ENCODE results near the gene GRAMD2B.

The GRAMD2B gene

GRCh38 chr5:126472538-126472889, 49.3 kb downstream of the GRAMD2B start:
- no peak for FAIRE-seq
- DNase-seq (ENCODE audit: insufficient read length, low spot score) = no peak

DNA sequence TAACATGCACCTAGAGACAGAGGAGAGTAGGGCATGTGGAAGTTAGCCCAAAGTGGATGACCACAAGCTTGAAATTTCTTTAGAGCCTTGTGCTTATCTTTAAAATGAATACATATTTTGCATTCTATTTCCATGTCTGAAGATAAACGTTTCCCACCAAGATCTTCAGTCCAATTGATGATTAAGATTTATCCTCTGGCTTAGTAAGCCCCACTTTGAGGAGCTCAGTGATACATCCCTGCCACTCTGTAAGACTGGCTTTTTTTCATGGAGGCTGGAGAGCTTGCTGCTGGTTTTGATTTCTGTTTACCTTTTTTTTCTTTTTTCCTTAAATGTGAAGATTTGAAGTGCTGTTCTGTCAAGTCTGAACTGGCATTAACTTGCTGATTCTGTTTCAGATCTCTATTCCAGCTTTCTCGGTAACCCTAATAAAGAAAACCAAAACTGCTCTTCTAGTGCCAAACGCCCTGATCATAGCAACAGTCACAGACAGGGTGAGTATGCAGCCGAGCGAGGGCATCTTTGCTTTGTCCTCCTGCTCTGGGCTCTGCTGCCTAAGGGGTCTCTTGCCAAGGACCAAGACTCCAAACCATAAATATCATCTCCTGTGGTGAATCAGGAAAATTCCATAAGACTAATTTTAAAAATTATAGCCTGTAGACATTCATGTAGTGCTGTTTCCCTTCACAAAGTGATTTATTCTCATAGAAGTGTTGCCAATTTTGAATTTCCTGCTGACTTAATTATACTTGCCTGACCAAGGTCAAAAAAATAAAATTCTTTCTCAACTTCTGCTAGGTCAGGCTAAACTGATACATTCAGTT, 54.3 kb downstream of the GRAMD2B start:
- no peak for FAIRE-seq
- no peak for DNase-seq (ENCODE audit: insufficient read length, low spot score)

GRCh38 chr5:126479810-126480209, 56.6 kb downstream of the GRAMD2B start:
- FAIRE-seq = no peak

GRCh38 chr5:126480824-126481223, 57.6 kb downstream of the GRAMD2B start:
- DNase-seq (ENCODE audit: insufficient read length, low spot score) = no peak
- FAIRE-seq = no peak

More at GRCh38 chr5:126479810-126480209, 56.6 kb downstream of the GRAMD2B start:
- no peak for DNase-seq (ENCODE audit: insufficient read length, low spot score)

GRCh38 chr5:126481243-126481642, 58.0 kb downstream of the GRAMD2B start:
- DNase-seq (ENCODE audit: insufficient read length, low spot score) (no peak), FAIRE-seq (no peak)

DNA sequence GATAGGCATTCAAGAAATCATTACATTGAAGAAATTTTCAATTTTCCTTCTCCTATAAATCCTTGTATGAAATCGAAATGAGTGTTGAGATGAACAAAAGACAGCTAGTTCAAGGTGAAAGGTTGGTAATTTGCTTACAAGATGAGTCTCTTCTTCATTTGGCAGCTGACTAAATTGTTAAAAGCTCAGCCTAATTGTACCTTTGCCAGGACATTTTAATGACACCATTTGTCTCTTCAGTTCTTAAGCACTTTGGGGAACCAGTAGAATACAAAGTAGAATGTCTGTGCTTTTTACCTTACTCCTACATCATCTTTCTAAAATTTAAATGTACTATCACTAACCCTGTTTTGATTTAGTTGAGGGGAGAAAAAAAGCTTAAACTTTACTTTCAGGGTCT, 59.4 kb downstream of the GRAMD2B start:
- FAIRE-seq (no peak), DNase-seq (ENCODE audit: insufficient read length, low spot score) (no peak)

GRCh38 chr5:126483156-126483555, 59.9 kb downstream of the GRAMD2B start:
- FAIRE-seq = no peak
- DNase-seq (ENCODE audit: insufficient read length, low spot score) = peak; percentile 15

- FAIRE-seq (no peak), DNase-seq (ENCODE audit: insufficient read length, low spot score) (no peak)
Measured at GRCh38 chr5:126484253-126484652, 61.0 kb downstream of the GRAMD2B start.

DNA sequence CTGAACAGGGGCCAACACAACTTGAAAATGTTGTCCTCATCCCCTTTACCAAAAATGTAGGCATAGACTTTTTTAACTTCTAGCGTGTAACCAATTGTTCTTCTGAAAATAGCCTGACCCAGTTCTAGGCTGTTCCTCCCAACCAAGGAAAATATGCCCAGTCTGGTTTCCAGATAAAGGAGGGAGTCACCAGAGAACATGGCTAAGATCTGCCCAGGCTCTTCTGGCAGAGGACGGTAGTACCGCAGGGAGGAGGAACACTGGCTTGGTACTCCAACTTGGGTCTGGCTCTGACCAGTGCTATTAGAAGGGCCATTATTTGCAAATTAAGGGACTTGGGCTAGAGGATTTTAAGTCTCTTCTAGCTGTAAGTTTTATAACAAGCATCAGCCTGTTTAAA, 63.1 kb downstream of the GRAMD2B start:
- DNase-seq (ENCODE audit: insufficient read length, low spot score) (no peak), FAIRE-seq (no peak)

DNA sequence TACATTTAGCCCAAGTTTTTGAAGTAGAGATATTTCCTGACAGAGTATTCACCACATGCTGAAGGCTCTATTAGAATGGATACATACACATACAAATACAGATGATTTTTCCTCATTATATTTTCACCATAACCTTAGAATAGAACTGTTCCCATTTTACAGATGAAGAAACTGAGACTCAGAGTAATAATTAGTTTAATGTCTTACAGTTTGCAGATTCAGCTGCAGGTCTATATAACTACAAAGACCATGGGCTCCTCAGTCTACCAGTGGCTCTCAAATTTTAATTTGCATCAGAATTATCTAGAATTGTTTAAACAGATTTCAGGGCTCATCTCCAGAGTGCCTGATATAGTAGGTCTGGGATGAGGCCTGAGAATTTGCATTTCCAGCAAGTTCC, 64.4 kb downstream of the GRAMD2B start:
- no peak for FAIRE-seq

GRCh38 chr5:126488443-126489065, 65.3 kb downstream of the GRAMD2B start:
- FAIRE-seq = no peak
- no peak for DNase-seq (ENCODE audit: insufficient read length, low spot score)

More for the DNA sequence above, 64.4 kb downstream of the GRAMD2B start:
- DNase-seq (ENCODE audit: insufficient read length, low spot score) = no peak

- DNase-seq (ENCODE audit: insufficient read length, low spot score) (no peak), FAIRE-seq (no peak)
Measured at GRCh38 chr5:126490167-126490940, 67.1 kb downstream of the GRAMD2B start.

- FAIRE-seq = peak; percentile 42
- DNase-seq (ENCODE audit: insufficient read length, low spot score) = no peak
Measured at GRCh38 chr5:126492939-126493338, 69.7 kb downstream of the GRAMD2B start.

DNA sequence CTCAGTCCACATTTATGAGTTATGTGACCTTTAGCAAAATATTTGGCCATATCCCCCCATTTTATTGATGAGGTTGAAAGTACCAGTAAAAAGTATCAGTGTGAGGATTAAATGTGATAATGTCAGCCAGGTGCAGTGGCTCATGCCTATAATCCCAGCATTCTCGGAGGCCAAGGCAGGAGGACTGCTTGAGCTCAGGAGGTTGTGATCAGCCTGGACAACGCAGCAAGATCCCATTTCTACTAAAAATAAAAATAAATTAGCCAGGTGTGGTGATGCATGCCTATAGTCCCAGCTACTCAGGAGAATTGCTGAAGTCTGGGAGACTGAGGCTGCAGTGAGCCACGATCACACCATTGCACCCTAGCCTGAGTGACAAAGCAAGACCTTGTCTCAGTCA, 71.2 kb downstream of the GRAMD2B start:
- no peak for FAIRE-seq
- DNase-seq (ENCODE audit: insufficient read length, low spot score) = no peak

GRCh38 chr5:126497506-126497905, 74.3 kb downstream of the GRAMD2B start:
- no peak for FAIRE-seq
- DNase-seq (ENCODE audit: insufficient read length, low spot score) = no peak

DNA sequence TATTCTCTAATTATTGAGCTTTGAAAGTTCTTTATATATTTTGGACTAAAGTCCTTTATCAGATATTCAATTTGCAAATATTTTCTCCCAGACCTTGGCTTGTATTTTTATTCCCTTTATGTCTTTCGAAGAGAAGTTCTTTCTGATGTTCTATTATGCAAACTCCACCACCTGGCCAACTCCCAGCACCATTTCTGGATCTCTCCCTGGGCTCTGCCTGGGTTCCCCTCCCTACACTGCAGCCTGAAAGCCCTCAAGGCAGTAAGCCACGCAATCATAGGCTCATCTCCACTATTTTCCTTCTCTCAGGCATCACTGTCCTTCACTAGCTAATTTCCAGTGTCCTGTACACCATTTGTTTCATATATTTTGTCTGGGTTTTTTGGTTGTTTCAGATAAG, 76.1 kb downstream of the GRAMD2B start:
- DNase-seq (ENCODE audit: insufficient read length, low spot score) = no peak
- no peak for FAIRE-seq

GRCh38 chr5:126499853-126500342, 76.7 kb downstream of the GRAMD2B start:
- DNase-seq (ENCODE audit: insufficient read length, low spot score) = no peak
- no peak for FAIRE-seq

GRCh38 chr5:126501448-126501847, 78.2 kb downstream of the GRAMD2B start:
- no peak for FAIRE-seq
- no peak for DNase-seq (ENCODE audit: insufficient read length, low spot score)

DNA sequence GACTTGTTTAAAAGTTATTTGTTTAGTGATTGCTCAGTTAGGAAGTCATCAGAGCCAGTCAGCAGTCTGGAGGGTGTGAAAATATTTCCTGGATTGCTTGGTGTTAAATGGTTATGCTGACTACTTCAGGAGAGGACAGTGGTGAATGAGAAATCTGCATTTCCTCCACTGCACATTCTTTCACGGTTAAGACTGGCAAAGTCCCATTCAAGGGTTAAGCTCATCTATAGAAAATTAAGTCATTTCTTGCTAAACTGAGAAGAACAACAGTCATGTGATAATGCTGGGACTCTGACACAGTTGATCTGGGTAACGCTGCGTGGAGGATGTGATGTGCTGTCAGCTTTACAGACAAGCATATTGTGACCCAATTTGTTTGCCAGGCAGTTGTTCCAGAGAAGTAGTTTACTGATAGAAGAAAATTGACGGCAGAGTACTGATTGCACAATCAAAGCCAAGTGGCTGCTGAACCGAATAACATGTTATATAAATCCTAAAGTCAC, 80.4 kb downstream of the GRAMD2B start:
- FAIRE-seq (no peak), DNase-seq (ENCODE audit: insufficient read length, low spot score) (no peak)

GRCh38 chr5:126506079-126506478, 82.9 kb downstream of the GRAMD2B start:
- no peak for DNase-seq (ENCODE audit: insufficient read length, low spot score)
- no peak for FAIRE-seq
